Activated CD8-positive, alpha-beta memory T cell treated with anti-CD3 and anti-CD28 coated beads for 24 hours (primary cell): ENCODE measurements around the gene SDR42E2.
"Not testable (repeated sequence)": the region's sequence is repeated elsewhere in the genome, so short reads cannot be mapped to it uniquely, and the experiment has no call there.

ENCODE experiments used
- DNase-seq: peaks from one replicate; pipeline ENCODE4 v3.0.0-alpha.2; 2020

SDR42E2 gene

GRCh38 chr16:22192261-22193062 is 30.2 kb downstream of the SDR42E2 start:
- DNase-seq = peak; percentile 83

- no peak for DNase-seq
Measured at GRCh38 chr16:22193063-22193411, 30.7 kb downstream of the SDR42E2 start.

- DNase-seq = no peak
Measured at GRCh38 chr16:22194707-22195444, 32.6 kb downstream of the SDR42E2 start.

- no peak for DNase-seq
Measured at GRCh38 chr16:22195445-22195694, 33.1 kb downstream of the SDR42E2 start.

GRCh38 chr16:22195695-22196558 is 33.6 kb downstream of the SDR42E2 start:
- peak; percentile 100 for DNase-seq

- not testable (repeated sequence) for DNase-seq
Measured at GRCh38 chr16:22196559-22197168, 34.4 kb downstream of the SDR42E2 start.

- no peak for DNase-seq
Measured at GRCh38 chr16:22198547-22199293, 36.4 kb downstream of the SDR42E2 start.

DNA sequence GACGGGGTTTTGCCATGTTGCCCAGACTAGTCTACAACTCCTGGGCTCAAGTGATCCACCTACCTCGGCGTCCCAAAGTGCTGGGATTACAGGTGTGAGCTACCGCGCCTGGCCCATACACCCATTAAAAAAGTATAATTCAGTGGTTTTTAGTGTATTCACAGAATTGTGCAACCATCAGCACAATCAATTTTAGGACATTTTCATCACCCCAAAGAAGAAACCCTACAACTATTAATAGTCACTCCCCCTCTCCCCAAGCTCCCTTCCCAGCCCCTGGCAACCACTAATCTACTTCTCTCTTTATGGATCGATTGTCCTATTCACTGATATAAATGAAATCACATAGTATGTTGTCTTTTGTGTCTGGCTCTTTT is 39.9 kb downstream of the SDR42E2 start:
- DNase-seq = no peak

DNA sequence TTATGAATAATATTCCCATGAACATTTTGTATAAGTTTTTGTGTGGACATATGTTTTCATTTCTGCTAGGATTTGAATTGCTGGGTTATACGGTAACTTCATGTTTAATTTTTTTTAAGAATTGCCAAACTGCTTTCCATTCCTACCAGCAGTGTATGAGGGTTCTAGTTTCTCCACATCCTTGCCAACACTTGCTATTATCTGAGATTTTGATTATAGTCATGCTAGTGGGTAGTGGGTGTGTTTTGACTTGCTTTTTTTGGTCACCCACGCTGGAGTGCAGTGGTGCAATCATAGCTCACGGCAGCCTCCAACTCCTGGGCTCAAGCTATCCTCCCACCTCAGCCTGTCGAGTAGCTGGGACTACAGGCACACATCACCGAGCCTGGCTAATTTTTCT is 40.8 kb downstream of the SDR42E2 start:
- no peak for DNase-seq

- DNase-seq = no peak
Measured at GRCh38 chr16:22204091-22204655, 41.9 kb downstream of the SDR42E2 start.

DNA sequence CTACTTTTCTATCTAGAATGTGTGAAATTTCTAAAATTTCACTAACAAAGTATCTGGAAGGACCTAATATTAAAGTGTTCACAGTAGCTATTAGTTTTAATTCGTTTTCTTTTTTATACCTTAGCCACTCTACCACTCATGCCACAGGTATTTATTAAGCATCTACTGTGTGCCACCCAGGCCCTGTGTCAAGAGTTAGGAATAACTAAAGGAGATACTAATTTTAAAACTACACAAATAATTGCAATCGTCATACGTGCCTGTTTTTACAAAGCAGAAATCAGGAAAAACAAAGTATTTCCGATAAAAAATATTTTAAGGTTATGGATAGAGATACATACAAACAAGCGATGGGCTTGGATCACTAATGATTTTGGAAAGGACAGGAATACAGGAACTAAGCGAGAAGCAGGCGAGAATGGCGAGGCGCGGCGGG is 43.3 kb downstream of the SDR42E2 start:
- DNase-seq = no peak

DNA sequence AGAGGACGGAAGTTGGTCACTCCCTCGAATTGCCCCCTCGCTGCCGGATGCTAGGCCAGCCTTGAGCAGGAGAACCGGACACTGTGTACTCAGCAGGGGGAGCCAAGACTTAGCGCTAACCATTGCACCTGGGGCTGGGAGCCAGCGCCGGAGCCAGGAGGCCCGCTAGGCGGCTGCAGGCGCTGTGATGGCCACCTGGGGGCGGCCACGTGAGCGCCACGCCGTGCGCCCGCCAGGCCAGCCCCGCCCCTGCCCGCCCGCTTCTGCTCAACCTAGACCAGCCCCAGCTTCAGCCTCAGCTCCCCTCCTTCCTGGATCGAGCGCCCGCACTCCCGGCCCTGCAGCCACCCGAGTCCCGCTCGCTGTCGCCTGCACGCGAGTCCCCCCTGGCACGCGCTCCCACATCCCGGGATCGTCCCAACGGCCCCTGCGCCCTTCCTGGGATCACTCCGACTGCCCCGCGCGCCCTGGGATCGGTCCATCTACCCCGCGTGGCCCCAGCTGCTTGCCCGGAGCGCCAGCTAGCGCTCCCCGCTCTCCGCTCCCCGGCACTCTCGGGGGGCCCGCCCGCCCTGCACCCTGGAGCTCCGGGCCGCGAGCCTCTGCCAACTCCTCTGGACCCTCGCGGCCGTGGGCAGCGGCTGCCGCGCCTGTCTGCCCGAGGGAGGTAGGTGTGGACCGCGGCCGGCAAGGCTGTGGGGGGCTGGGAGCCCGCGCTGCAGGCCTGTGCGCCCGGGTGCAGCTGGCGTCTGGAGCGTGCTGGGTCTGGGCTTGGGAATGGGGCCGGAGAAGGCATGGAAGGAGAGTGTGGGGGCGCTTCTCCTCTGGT is 43.9 kb downstream of the SDR42E2 start, which contains the start of gene EEF2K:
Gene EEF2K, plus strand, starts transcription at position 266 of the 829 bp plus-strand sequence. CDS start 19,452 bp downstream, outside the sequence.
- peak; percentile 91 for DNase-seq

DNA sequence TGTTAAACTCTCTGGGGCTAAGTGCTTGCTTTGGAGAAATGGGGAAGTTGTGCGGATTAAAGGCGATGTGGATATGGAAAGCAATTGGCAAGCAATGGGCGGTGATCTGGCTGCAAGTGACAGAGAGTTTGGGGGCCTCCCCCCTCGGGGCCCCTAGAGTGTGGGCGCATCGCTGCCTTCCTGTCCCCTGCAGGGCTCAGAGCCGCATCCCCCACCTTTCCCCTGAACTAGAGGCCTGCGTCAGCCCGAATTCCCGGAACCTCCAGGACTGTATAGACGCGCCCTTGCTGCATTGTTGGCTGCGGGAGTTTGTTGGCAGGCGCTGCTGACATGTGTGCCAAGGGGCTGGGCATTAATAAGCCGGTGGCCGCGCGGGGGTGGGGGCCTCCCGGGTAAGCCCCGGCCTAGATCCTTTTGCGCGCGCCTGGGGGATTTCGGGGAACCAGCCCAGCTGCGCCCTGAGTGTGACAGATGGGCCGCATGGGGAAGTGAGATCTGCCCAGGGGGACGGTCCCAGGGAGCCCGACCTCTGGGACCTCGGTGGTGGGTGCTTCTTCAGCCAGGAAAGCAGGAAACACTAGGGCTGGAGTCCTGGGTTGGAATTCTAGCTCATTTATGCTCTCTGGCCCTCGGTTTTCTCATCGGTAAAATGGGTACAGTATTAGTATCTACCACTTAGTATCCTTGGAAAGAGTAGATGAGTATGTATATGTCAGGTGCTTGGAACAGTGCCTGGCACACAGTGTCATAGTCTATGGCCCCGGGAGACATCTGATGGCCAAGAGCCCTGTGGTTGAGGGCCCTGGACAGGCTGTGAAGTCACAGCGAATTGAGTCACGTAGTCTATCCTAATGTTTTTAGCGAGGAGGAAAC is 44.8 kb downstream of the SDR42E2 start:
- peak; percentile 89 for DNase-seq

GRCh38 chr16:22207715-22208360 is 45.5 kb downstream of the SDR42E2 start:
- no peak for DNase-seq

GRCh38 chr16:22210285-22210684 is 48.0 kb downstream of the SDR42E2 start:
- DNase-seq = no peak

- DNase-seq = no peak
Measured at GRCh38 chr16:22210854-22211253, 48.5 kb downstream of the SDR42E2 start.

GRCh38 chr16:22213236-22213635 is 50.9 kb downstream of the SDR42E2 start:
- DNase-seq = no peak

- DNase-seq = no peak
Measured at GRCh38 chr16:22213801-22214200, 51.5 kb downstream of the SDR42E2 start.

- DNase-seq = no peak
Measured at GRCh38 chr16:22214402-22214801, 52.1 kb downstream of the SDR42E2 start.
